Liver (tissue), 9 donors: Measurements from ENCODE around the gene ETV6. TPM values are rescaled to one million over a fixed set of nuclear protein-coding genes. Genes with fewer than 3 reads are reported as not detected.

Experiments used
- DNase-seq: peaks from one replicate; pipeline ENCODE4 v3.0.0-alpha.2; 2017; ENCODE audit warnings: low spot score
- H3K27ac ChIP-seq, 2 donors: one replicate each; pipeline ENCODE4 v1.7.0; 2013; ENCODE audit warnings: inconsistent platforms in 2 of 2, low read length in 2 of 2, control low read depth in 1 of 2, low read depth in 1 of 2, mild to moderate bottlenecking in 1 of 2
- H3K27me3 ChIP-seq, 4 donors: one replicate each; pipeline versions ENCODE4 v1.6.1 to v1.7.0; 2013; ENCODE audit warnings: low read length in 3 of 4, inconsistent platforms in 1 of 4, mild to moderate bottlenecking in 1 of 4, moderate library complexity in 1 of 4; ENCODE audit not compliant: control insufficient read depth in 4 of 4, insufficient read depth in 4 of 4
- H3K36me3 ChIP-seq, 4 donors: one replicate each; pipeline versions ENCODE4 v1.6.1 to v1.7.0; 2013; ENCODE audit warnings: low read length in 3 of 4, mild to moderate bottlenecking in 3 of 4, low read depth in 1 of 4, moderate library complexity in 1 of 4; ENCODE audit not compliant: control insufficient read depth in 4 of 4, insufficient read depth in 3 of 4
- H3K4me1 ChIP-seq, 4 donors: one replicate each; pipeline versions ENCODE4 v1.6.1 to v1.7.0; 2013; ENCODE audit warnings: low read length in 3 of 4, mild to moderate bottlenecking in 3 of 4, moderate library complexity in 1 of 4; ENCODE audit not compliant: control insufficient read depth in 4 of 4, insufficient read depth in 4 of 4
- H3K4me3 ChIP-seq, 3 donors: one replicate each; pipeline versions ENCODE4 v1.6.1 to v1.7.0; 2013; ENCODE audit warnings: low read length in 3 of 3, control low read depth in 1 of 3, low read depth in 1 of 3, mild to moderate bottlenecking in 1 of 3
- H3K9ac ChIP-seq, 2 donors: one replicate each; pipeline ENCODE4 v1.7.0; 2013; ENCODE audit warnings: low read length in 2 of 2, mild to moderate bottlenecking in 2 of 2, moderate library complexity in 2 of 2, control low read depth in 1 of 2, low read depth in 1 of 2
- H3K9me3 ChIP-seq, 4 donors: one replicate each; pipeline versions ENCODE4 v1.6.1 to v1.7.0; 2013; ENCODE audit warnings: low read length in 3 of 4; ENCODE audit not compliant: control insufficient read depth in 4 of 4
- ATF3 ChIP-seq: IDR thresholded peaks from 2 replicates; pipeline ENCODE4 v1.6.1; 2016; ENCODE audit warnings: antibody characterized with exemption
- CTCF ChIP-seq: fragments of 150-350 bp; IDR thresholded peaks from 2 replicates; pipeline ENCODE4 v1.5.1; 2017; ENCODE audit warnings: improper control_type of control experiment, low read depth, low read length; ENCODE audit not compliant: missing input control
- EGR1 ChIP-seq, 2 donors: IDR thresholded peaks; 2 replicates each; pipeline ENCODE4 v1.6.1; 2016 to 2018; ENCODE audit warnings: antibody characterized with exemption in 2 of 2, low read depth in 2 of 2
- FOXA1 ChIP-seq: IDR thresholded peaks from 2 replicates; pipeline ENCODE4 v1.6.1; 2016; ENCODE audit warnings: antibody characterized with exemption
- GABPA ChIP-seq, 2 donors: IDR thresholded peaks in 1 of 2; conservative IDR thresholded peaks in 1 of 2; 2 replicates each; pipeline ENCODE4 v1.6.1; 2016; ENCODE audit warnings: antibody characterized with exemption in 2 of 2, mild to moderate bottlenecking in 1 of 2, moderate library complexity in 1 of 2
- HNF4A ChIP-seq, 2 donors: conservative IDR thresholded peaks; 2 replicates each; pipeline ENCODE4 v1.6.1; 2016; ENCODE audit warnings: antibody characterized with exemption in 2 of 2, mild to moderate bottlenecking in 2 of 2
- JUND ChIP-seq, 2 donors: IDR thresholded peaks; 2 replicates each; pipeline ENCODE4 v1.6.1; 2016; ENCODE audit warnings: antibody characterized with exemption in 2 of 2
- MAX ChIP-seq: IDR thresholded peaks from 2 replicates; pipeline ENCODE4 v1.6.1; 2016; ENCODE audit warnings: antibody characterized with exemption
- NR2F2 ChIP-seq: IDR thresholded peaks from 2 replicates; pipeline ENCODE4 v1.6.1; 2016; ENCODE audit warnings: antibody characterized with exemption
- RXRA ChIP-seq, 2 donors: IDR thresholded peaks; 2 replicates each; pipeline ENCODE4 v1.6.1; 2017 to 2018; ENCODE audit warnings: antibody characterized with exemption in 2 of 2, mild to moderate bottlenecking in 1 of 2
- ZBTB33 ChIP-seq: IDR thresholded peaks from 2 replicates; pipeline ENCODE4 v1.6.1; 2016; ENCODE audit warnings: antibody characterized with exemption
- WGBS: extraction: QIAGEN DNeasy Blood & Tissue Kit; methylation state at CpG from one replicate; pipeline ENCODE4 v1.1.7; 2013; 5-methylcytosine and 5-hydroxymethylcytosine counted together
- polyA plus RNA-seq, 2 donors: library from polyadenylated mRNA; stranded (reverse) in 1 of 2; unstranded in 1 of 2; fragments of 200-250 nt in 1 of 2; fragments of >200 nt in 1 of 2; fragmentation: Nextera tagmentation in 1 of 2; extraction: Ambion mirVana in 1 of 2; gene quantifications; one replicate each; pipeline versions ENCODE4 v1.2.1 to v1.2.3, GENCODE V29; 2013 to 2015
- total RNA-seq, 2 donors: library from RNA; depleted of rRNA; stranded (reverse); fragments of >200 nt; gene quantifications; one replicate each; pipeline ENCODE4 v1.2.3, GENCODE V29; 2014
- donor health status: healthy.
- donor health status: healthy.
- donor health status: healthy.
- donor health status: healthy.
- donor health status: healthy.

The ETV6 gene
- total and polyA plus RNA-seq, 4 donors = 2.0 to 6.2 (median 3.5) TPM

GRCh38 chr12:11724888-11725311, 75.4 kb downstream of the ETV6 start:
- Histone ChIP-seq H3K27me3 (no peaks in the 10 kb centered on the region), H3K36me3 (no peaks in the 10 kb centered on the region), H3K9ac (no peak overlapping the region), H3K9me3 (no peaks in the 10 kb centered on the region), H3K27ac (no peak overlapping the region), H3K4me1 (peaks cover 4 to 28% (median 11%) of the 10 kb centered on the region in 4 donors), H3K4me3 (no peak overlapping the region)
- TF ChIP-seq NR2F2 (peak; percentile 69), ZBTB33 (no peak)
- 64% methylated on average over 7 of the region's 7 CpGs for WGBS
- no peak for DNase-seq

- Histone ChIP-seq H3K9ac (no peak overlapping the region), H3K27me3 (no peaks in the 10 kb centered on the region), H3K4me3 (no peak overlapping the region), H3K4me1 (peaks cover 4 to 28% (median 11%) of the 10 kb centered on the region in 4 donors), H3K36me3 (no peaks in the 10 kb centered on the region), H3K27ac (no peak overlapping the region), H3K9me3 (no peaks in the 10 kb centered on the region)
- TF ChIP-seq ZBTB33 (no peak), FOXA1 (no peak), CTCF (no peak), EGR1 (IDR thresholded peaks at IDR 0.05; ENCODE audit: low read depth in 2 of 2) (no peak), NR2F2 (no peak), RXRA (IDR thresholded peaks at IDR 0.05) (no peak), ATF3 (no peak), JUND (IDR thresholded peaks at IDR 0.05) (no peak), GABPA (IDR thresholded peaks at IDR 0.05 in 1 of 2, conservative IDR thresholded peaks at IDR 0.05 in 1 of 2) (no peak)
- WGBS = 87% methylated on average over 8 of the region's 8 CpGs
- no peak for DNase-seq
Measured at GRCh38 chr12:11725686-11726085, 76.2 kb downstream of the ETV6 start.

GRCh38 chr12:11726659-11727058, 77.2 kb downstream of the ETV6 start:
- Histone ChIP-seq H3K27ac (no peak overlapping the region), H3K4me1 (peaks cover 4 to 28% (median 11%) of the 10 kb centered on the region in 4 donors), H3K9me3 (no peaks in the 10 kb centered on the region), H3K36me3 (no peaks in the 10 kb centered on the region), H3K27me3 (no peaks in the 10 kb centered on the region), H3K9ac (no peak overlapping the region), H3K4me3 (no peak overlapping the region)
- TF ChIP-seq MAX (no peak), ZBTB33 (no peak), CTCF (no peak), HNF4A (conservative IDR thresholded peaks at IDR 0.05) (no peak), ATF3 (no peak), GABPA (IDR thresholded peaks at IDR 0.05 in 1 of 2, conservative IDR thresholded peaks at IDR 0.05 in 1 of 2) (no peak)
- 95% methylated on average over 3 of the region's 3 CpGs for WGBS
- DNase-seq = no peak
